GM21390 (cell line): Measurements from ENCODE around the gene OSGEP.
A peak's percentile ranks its signal among the peaks of the same experiment; 100 is the strongest.

ENCODE experiments used
- ATAC-seq: cut with Tn5 transposase; IDR thresholded peaks from one replicate; pipeline ENCODE4 v1.9.1; 2021; ENCODE audit not compliant: unreplicated experiment

OSGEP gene

GRCh38 chr14:20454516-20455354 lies at the start of gene OSGEP, which contains the start of gene APEX1:
Gene OSGEP (minus strand): TSS chr14:20454812. CDS start chr14:20454683, 129 bp downstream.
Gene APEX1 (plus strand): TSS chr14:20455226. CDS start chr14:20455646, 420 bp downstream.
- peak; percentile 86 for ATAC-seq

GRCh38 chr14:20503898-20504297 lies 49.3 kb upstream of the OSGEP start:
- no peak for ATAC-seq

- ATAC-seq, result no peak
Observed at GRCh38 chr14:20501346-20501745, 46.7 kb upstream of the OSGEP start.

GRCh38 chr14:20499881-20500280 lies 45.3 kb upstream of the OSGEP start:
- ATAC-seq, result no peak

- ATAC-seq, result no peak
Observed at GRCh38 chr14:20499108-20499507, 44.5 kb upstream of the OSGEP start.

GRCh38 chr14:20498622-20499021 lies 44.0 kb upstream of the OSGEP start:
- ATAC-seq, result no peak

GRCh38 chr14:20494935-20495766 lies 40.5 kb upstream of the OSGEP start:
- no peak for ATAC-seq

GRCh38 chr14:20493634-20494033 lies 39.0 kb upstream of the OSGEP start:
- ATAC-seq, result no peak

GRCh38 chr14:20492486-20492885 lies 37.9 kb upstream of the OSGEP start:
- no peak for ATAC-seq

- no peak for ATAC-seq
Observed at GRCh38 chr14:20490563-20490962, 36.0 kb upstream of the OSGEP start.

GRCh38 chr14:20489093-20489994 lies 34.7 kb upstream of the OSGEP start:
- ATAC-seq, result no peak

- no peak for ATAC-seq
Observed at GRCh38 chr14:20487396-20487725, 32.7 kb upstream of the OSGEP start.

- no peak for ATAC-seq
Observed at GRCh38 chr14:20486684-20487395, 32.2 kb upstream of the OSGEP start.

GRCh38 chr14:20485900-20486299 lies 31.3 kb upstream of the OSGEP start:
- ATAC-seq, result no peak

- ATAC-seq, result no peak
Observed at GRCh38 chr14:20482382-20482781, 27.8 kb upstream of the OSGEP start.

- ATAC-seq, result no peak
Observed at GRCh38 chr14:20478894-20479293, 24.3 kb upstream of the OSGEP start.

- no peak for ATAC-seq
Observed at GRCh38 chr14:20477211-20477876, 22.7 kb upstream of the OSGEP start.

- no peak for ATAC-seq
Observed at GRCh38 chr14:20476776-20477175, 22.2 kb upstream of the OSGEP start.

- ATAC-seq, result no peak
Observed at GRCh38 chr14:20472536-20473169, 18.0 kb upstream of the OSGEP start.

GRCh38 chr14:20470603-20470901 lies 15.9 kb upstream of the OSGEP start:
- no peak for ATAC-seq
